Activated CD4-positive, alpha-beta T cell treated with anti-CD3 and anti-CD28 coated beads, Interleukin-2, amount 50 U/mL, for 16 hours (primary cell): ENCODE results near the gene HECW1.
"Not testable (repeated sequence)": the region's sequence is repeated elsewhere in the genome, so short reads cannot be mapped to it uniquely, and the experiment has no call there.

Experiments used
- DNase-seq: peaks from one replicate; pipeline ENCODE4 v3.0.0-alpha.2; 2020

Gene HECW1

GRCh38 chr7:43112941-43113621 is 634 bp downstream of the HECW1 start:
- peak; percentile 2 for DNase-seq

- no peak for DNase-seq
These were observed 1.4 kb downstream of the HECW1 start for GRCh38 chr7:43113622-43114457.

- DNase-seq: no peak
These were observed 2.0 kb downstream of the HECW1 start for GRCh38 chr7:43114458-43114780.

- no peak for DNase-seq
These were observed 4.0 kb downstream of the HECW1 start for GRCh38 chr7:43116451-43116850.

GRCh38 chr7:43117095-43117494 is 4.6 kb downstream of the HECW1 start:
- DNase-seq: no peak

- DNase-seq: no peak
These were observed 5.4 kb downstream of the HECW1 start for GRCh38 chr7:43117861-43118260.

GRCh38 chr7:43118313-43118712 is 5.9 kb downstream of the HECW1 start:
- no peak for DNase-seq

- DNase-seq: no peak
These were observed 7.1 kb downstream of the HECW1 start for GRCh38 chr7:43119371-43120075.

- DNase-seq: no peak
These were observed 9.5 kb downstream of the HECW1 start for GRCh38 chr7:43121973-43122372.

- no peak for DNase-seq
These were observed 11.0 kb downstream of the HECW1 start for GRCh38 chr7:43123457-43123856.

GRCh38 chr7:43124388-43124787 is 11.9 kb downstream of the HECW1 start:
- DNase-seq: no peak

- no peak for DNase-seq
These were observed 17.9 kb downstream of the HECW1 start for GRCh38 chr7:43130347-43130746.

- DNase-seq: no peak
These were observed 22.7 kb downstream of the HECW1 start for GRCh38 chr7:43135129-43135528.

- no peak for DNase-seq
These were observed 23.6 kb downstream of the HECW1 start for GRCh38 chr7:43136064-43136463.

- not testable (repeated sequence) for DNase-seq
These were observed 24.8 kb downstream of the HECW1 start for GRCh38 chr7:43137121-43137744.

- no peak for DNase-seq
These were observed 25.4 kb downstream of the HECW1 start for GRCh38 chr7:43137811-43138210.

- no peak for DNase-seq
These were observed 26.3 kb downstream of the HECW1 start for GRCh38 chr7:43138710-43139109.

- DNase-seq: no peak
These were observed 26.7 kb downstream of the HECW1 start for GRCh38 chr7:43139137-43139536.

GRCh38 chr7:43140186-43140585 is 27.7 kb downstream of the HECW1 start:
- DNase-seq: no peak

GRCh38 chr7:43141091-43141490 is 28.6 kb downstream of the HECW1 start:
- DNase-seq: no peak

GRCh38 chr7:43142703-43143102 is 30.3 kb downstream of the HECW1 start:
- DNase-seq: no peak

GRCh38 chr7:43143918-43144589 is 31.6 kb downstream of the HECW1 start:
- DNase-seq: no peak
